Lung (tissue), 12 donors: Measurements from ENCODE around the gene SPATS2. TPM values are rescaled to one million over a fixed set of nuclear protein-coding genes. Genes with fewer than 3 reads are reported as not detected.

ENCODE experiments used
- ATAC-seq: fragments of 200-7000 bp; cut with Tn5 transposase; one replicate; pipeline ENCODE4 v1.9.1; 2020; ENCODE audit warnings: moderate number of reproducible peaks; ENCODE audit not compliant: insufficient read depth, low FRiP score
- DNase-seq, 3 donors: peaks; one replicate each; pipeline ENCODE4 v3.0.0-alpha.2; 2013 to 2017
- H3K27ac ChIP-seq, 2 donors: one replicate each; pipeline ENCODE4 v1.5.1; 2013; ENCODE audit warnings: mild to moderate bottlenecking in 2 of 2, moderate library complexity in 2 of 2, control low read depth in 1 of 2, inconsistent platforms in 1 of 2, low read depth in 1 of 2, low read length in 1 of 2
- H3K27me3 ChIP-seq, 3 donors: one replicate each; pipeline ENCODE4 v1.5.1; 2013; ENCODE audit warnings: low read length in 2 of 3; ENCODE audit not compliant: control insufficient read depth in 3 of 3, insufficient read depth in 3 of 3
- H3K36me3 ChIP-seq, 4 donors: one replicate each; pipeline ENCODE4 v1.5.1; 2013; ENCODE audit warnings: low read length in 4 of 4, mild to moderate bottlenecking in 1 of 4, moderate library complexity in 1 of 4; ENCODE audit not compliant: control insufficient read depth in 4 of 4, insufficient read depth in 4 of 4
- H3K4me1 ChIP-seq, 5 donors: one replicate each; pipeline ENCODE4 v1.5.1; 2013; ENCODE audit warnings: low read length in 5 of 5, mild to moderate bottlenecking in 2 of 5, moderate library complexity in 1 of 5; ENCODE audit not compliant: control insufficient read depth in 5 of 5, insufficient read depth in 5 of 5
- H3K4me3 ChIP-seq: one replicate; pipeline ENCODE4 v1.5.1; 2013; ENCODE audit warnings: mild to moderate bottlenecking, control low read depth, moderate library complexity
- H3K9ac ChIP-seq, 2 donors: one replicate each; pipeline ENCODE4 v1.5.1; 2013; ENCODE audit warnings: low read length in 2 of 2, control low read depth in 1 of 2; ENCODE audit not compliant: insufficient read depth in 1 of 2
- H3K9me3 ChIP-seq, 4 donors: one replicate each; pipeline ENCODE4 v1.5.1; 2013; ENCODE audit warnings: low read length in 3 of 4, mild to moderate bottlenecking in 1 of 4, moderate library complexity in 1 of 4; ENCODE audit not compliant: control insufficient read depth in 4 of 4, insufficient read depth in 3 of 4
- CTCF ChIP-seq: IDR thresholded peaks from 2 replicates; pipeline ENCODE4 v1.5.1; 2012; ENCODE audit warnings: mild to moderate bottlenecking; ENCODE audit errors: control extremely low read depth, extremely low read depth
- WGBS, 2 donors: extraction: QIAGEN DNeasy Blood & Tissue Kit; methylation state at CpG; one replicate each; pipeline ENCODE4 v1.1.7; 2013; 5-methylcytosine and 5-hydroxymethylcytosine counted together
- polyA plus RNA-seq, 2 donors: library from polyadenylated mRNA; stranded (reverse); fragments of 200-250 nt; gene quantifications; one replicate each; pipeline ENCODE4 v1.2.1, GENCODE V29; 2013
- total RNA-seq, 2 donors: library from RNA; depleted of rRNA in 1 of 2; stranded (reverse); fragments of >200 nt in 1 of 2; gene quantifications; one replicate each; pipeline ENCODE4 v1.2.1, GENCODE V29; 2014 to 2021
- donor health status: control.
- donor health status: control.
- donor health status: Bipolar disorder and iron deficiency.
- donor health status: healthy.
- donor health status: DM: yes; HTN: yes; CAD: no.

Gene SPATS2
- total and polyA plus RNA-seq, 4 donors = 6.6 to 48.8 (median 10.0) TPM

DNA sequence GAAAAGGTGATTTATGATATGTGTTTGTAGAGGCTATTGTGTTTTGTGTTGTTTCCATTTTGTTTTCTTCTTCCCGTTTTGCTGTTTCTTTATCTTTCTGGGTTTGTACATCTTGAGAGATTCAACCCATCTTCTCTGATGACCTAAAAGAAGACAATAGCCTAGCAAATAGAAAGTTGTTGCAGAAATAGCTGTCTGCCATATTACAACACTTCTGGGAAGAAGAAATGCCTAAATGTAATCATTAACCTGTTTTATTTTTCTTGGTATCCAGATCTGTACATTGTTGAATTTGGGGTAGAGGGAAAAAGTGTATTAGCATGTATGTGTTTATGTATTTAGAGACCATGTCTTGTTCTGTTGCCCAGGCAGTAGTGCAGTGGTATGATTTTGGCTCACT, 50.3 kb downstream of the SPATS2 start:
- Histone ChIP-seq H3K4me3 (no peak overlapping the region), H3K9me3 (no peaks in the 10 kb centered on the region), H3K36me3 (no peaks in the 10 kb centered on the region), H3K27ac (no peak overlapping the region), H3K4me1 (peaks cover 0 to 11% (median 3%) of the 10 kb centered on the region in 5 donors), H3K27me3 (no peaks in the 10 kb centered on the region), H3K9ac (no peak overlapping the region)
- ATAC-seq (no peak), DNase-seq (no peak)
- TF ChIP-seq CTCF = no peak
- 93 to 97% methylated on average over 1 of the region's 1 CpG for WGBS, 2 donors

DNA sequence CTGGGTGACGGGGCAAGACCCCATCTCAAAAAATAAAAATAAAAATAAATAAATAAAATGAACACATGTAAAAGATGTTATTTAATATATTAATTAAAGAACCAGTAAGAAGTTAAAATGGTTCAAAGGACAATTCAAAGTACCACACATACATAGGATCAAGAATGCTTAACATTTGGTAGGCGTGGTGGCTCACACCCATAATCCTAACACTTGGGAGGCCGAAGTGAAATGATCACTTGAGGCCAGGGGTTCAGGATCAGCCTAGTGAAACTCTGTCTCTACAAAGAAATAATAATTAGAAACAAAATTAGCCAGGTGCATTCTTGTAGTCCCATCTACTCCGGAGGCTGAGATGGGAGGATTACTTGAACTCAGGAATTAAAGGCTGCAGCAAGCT, 53.3 kb downstream of the SPATS2 start:
- no peak for TF ChIP-seq CTCF
- Histone ChIP-seq H3K9ac (no peak overlapping the region), H3K27ac (no peak overlapping the region), H3K9me3 (no peaks in the 10 kb centered on the region), H3K27me3 (no peaks in the 10 kb centered on the region), H3K4me1 (peaks cover 0 to 7% (median 3%) of the 10 kb centered on the region in 5 donors), H3K36me3 (no peaks in the 10 kb centered on the region), H3K4me3 (no peak overlapping the region)
- WGBS, 2 donors = 93 to 98% methylated on average over 4 of the region's 4 CpGs
- DNase-seq (no peak), ATAC-seq (no peak)

- Histone ChIP-seq H3K4me1 (peaks cover 0 to 7% (median 3%) of the 10 kb centered on the region in 5 donors), H3K4me3 (no peak overlapping the region), H3K9ac (no peak overlapping the region), H3K27me3 (no peaks in the 10 kb centered on the region), H3K9me3 (no peaks in the 10 kb centered on the region), H3K27ac (no peak overlapping the region), H3K36me3 (no peaks in the 10 kb centered on the region)
- no peak for ATAC-seq
- 91 to 94% methylated on average over 1 of the region's 1 CpG for WGBS, 2 donors
- TF ChIP-seq CTCF = no peak
- DNase-seq = no peak
Observed at GRCh38 chr12:49422114-49422513, 54.9 kb downstream of the SPATS2 start.

DNA sequence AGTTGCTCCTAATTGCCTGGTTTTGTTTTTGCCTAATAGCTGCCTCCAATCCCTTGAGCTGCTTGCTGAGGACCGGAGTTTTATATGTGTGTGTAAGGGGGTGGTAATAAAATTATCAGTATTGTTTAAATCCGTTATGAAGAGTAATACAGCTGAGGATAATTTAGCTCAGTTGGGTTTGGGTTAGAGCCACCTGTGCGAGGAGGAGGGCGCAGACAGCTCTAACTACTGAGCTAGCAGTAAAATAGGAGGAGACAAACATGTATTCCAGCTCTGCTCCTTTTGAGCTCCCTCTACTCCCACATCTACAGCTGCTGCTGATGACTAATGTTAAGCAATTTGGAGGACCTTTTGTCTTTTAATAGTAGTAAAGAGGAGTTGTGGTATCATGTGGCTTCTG, 61.5 kb downstream of the SPATS2 start:
- Histone ChIP-seq H3K27ac (no peak overlapping the region), H3K36me3 (no peaks in the 10 kb centered on the region), H3K9ac (no peak overlapping the region), H3K9me3 (no peaks in the 10 kb centered on the region), H3K4me1 (no peaks in the 10 kb centered on the region), H3K4me3 (no peak overlapping the region), H3K27me3 (no peaks in the 10 kb centered on the region)
- DNase-seq (no peak), ATAC-seq (no peak)
- TF ChIP-seq CTCF = no peak
- 88 to 93% methylated on average over 4 of the region's 4 CpGs for WGBS, 2 donors
